ENCODE measurements around the gene GAST.

GRCh38 chr17:41667280-41668041 lies 44.7 kb upstream of the GAST start:
- TF ChIP-seq CTCF (IDR thresholded peaks at IDR 0.05) (no peak), POLR2AphosphoS5 (IDR thresholded peaks at IDR 0.05) (no peak), POLR2A (IDR thresholded peaks at IDR 0.05) (no peak)

Data from prostate gland (tissue), 2 donors.